Measurements from ENCODE around the gene ARID4B.

Gene ARID4B

DNA sequence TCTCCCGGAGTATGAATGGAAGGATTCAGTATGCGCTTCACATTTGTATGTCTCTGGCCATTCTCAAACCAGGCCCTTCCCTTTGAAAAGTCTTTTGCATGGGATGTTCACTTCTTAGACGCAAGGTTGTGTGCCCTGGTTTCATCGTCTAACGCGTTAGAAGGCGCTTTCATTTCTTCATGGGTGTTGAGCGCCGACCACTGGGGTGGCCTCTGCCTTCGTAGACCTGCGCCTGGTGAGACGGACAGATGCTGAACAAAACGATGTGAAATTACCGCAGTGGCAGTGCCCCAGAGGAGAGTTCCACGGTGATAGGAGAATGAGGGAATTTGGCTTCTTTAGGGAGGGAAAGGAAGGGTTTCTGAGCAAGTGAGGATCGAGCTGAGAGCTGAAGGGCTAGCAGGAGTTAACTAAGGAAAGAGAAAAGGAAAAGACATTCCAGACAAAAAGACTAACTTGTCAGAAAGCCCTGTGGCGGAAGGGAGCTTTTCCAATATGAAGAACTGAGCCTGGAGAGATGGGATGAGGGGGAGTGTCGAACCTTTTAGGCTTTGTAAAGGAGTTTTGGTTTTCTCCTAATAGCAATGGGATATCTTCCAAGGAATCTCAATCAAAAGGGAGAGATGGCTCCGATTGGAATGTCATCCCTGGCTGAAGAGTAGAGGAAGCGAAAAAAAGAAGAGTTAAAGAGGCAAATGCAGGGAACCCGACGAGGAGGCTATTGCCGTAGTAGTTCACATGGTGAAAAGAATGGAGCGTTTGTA lies 1.3 kb upstream of the ARID4B start:
- no peak overlapping the region for H2BK12ac ChIP-seq (ENCODE audit: low read length)
- H2BK120ac ChIP-seq (ENCODE audit: insufficient read depth, low read length, poor library complexity): peak overlapping the region; percentile 0
- peaks cover 23% of the 10 kb centered on the region for H3K79me1 ChIP-seq (ENCODE audit: low read length)
- no peaks in the 10 kb centered on the region for H3K4me1 ChIP-seq (ENCODE audit: control insufficient read depth in 1 of 2, insufficient read depth in 2 of 2, low read length in 2 of 2)
- H2AK5ac ChIP-seq (ENCODE audit: low read length): no peak overlapping the region
- H3K9me3 ChIP-seq (ENCODE audit: insufficient read depth, low read depth, low read length): no peaks in the 10 kb centered on the region
- WGBS (ENCODE audit: extremely low coverage, insufficient coverage, insufficient read length): no CpG with 5 or more reads among the region's 24 CpGs
- H3K9ac ChIP-seq (ENCODE audit: low read length): peak overlapping the region; percentile 91
- peak overlapping the region; percentile 95 for H3K27ac ChIP-seq (ENCODE audit: low read depth, low read length)
- H3K18ac ChIP-seq (ENCODE audit: low read length): peak overlapping the region; percentile 1
- peak overlapping the region; percentile 74 for H2AFZ ChIP-seq (ENCODE audit: insufficient read depth, low read length, poor library complexity)
- H3K4me3 ChIP-seq (ENCODE audit: low read depth, low read length): peak overlapping the region; percentile 84
- H3K14ac ChIP-seq (ENCODE audit: low read length): peak overlapping the region; percentile 7
- H4K8ac ChIP-seq (ENCODE audit: low read depth, low read length): peak overlapping the region; percentile 59
- H2BK5ac ChIP-seq (ENCODE audit: low read depth, low read length, poor library complexity): peak overlapping the region; percentile 5
- peak overlapping the region; percentile 97 for H3K4me2 ChIP-seq (ENCODE audit: low read length)
- peak overlapping the region; percentile 44 for H4K91ac ChIP-seq (ENCODE audit: low read depth, low read length)
- peaks cover 0 to 2% of the 10 kb centered on the region in 2 experiments for H3K36me3 ChIP-seq (ENCODE audit: control insufficient read depth in 1 of 2, insufficient read depth in 2 of 2, low read length in 2 of 2)
- H3K79me2 ChIP-seq (ENCODE audit: control insufficient read depth, insufficient read depth, low read length, poor library complexity): peaks cover 22% of the 10 kb centered on the region
- peak overlapping the region; percentile 26 for H3K4ac ChIP-seq (ENCODE audit: low read depth, low read length)
- peak overlapping the region; percentile 67 for H3K23ac ChIP-seq (ENCODE audit: low read length)
- peak overlapping the region; percentile 25 for H4K12ac ChIP-seq (ENCODE audit: low read depth, low read length)
- H3K27me3 ChIP-seq (ENCODE audit: insufficient read depth, low read length): no peaks in the 10 kb centered on the region
- peak in 1 of 2 donors; percentile 52 for DNase-seq

DNA sequence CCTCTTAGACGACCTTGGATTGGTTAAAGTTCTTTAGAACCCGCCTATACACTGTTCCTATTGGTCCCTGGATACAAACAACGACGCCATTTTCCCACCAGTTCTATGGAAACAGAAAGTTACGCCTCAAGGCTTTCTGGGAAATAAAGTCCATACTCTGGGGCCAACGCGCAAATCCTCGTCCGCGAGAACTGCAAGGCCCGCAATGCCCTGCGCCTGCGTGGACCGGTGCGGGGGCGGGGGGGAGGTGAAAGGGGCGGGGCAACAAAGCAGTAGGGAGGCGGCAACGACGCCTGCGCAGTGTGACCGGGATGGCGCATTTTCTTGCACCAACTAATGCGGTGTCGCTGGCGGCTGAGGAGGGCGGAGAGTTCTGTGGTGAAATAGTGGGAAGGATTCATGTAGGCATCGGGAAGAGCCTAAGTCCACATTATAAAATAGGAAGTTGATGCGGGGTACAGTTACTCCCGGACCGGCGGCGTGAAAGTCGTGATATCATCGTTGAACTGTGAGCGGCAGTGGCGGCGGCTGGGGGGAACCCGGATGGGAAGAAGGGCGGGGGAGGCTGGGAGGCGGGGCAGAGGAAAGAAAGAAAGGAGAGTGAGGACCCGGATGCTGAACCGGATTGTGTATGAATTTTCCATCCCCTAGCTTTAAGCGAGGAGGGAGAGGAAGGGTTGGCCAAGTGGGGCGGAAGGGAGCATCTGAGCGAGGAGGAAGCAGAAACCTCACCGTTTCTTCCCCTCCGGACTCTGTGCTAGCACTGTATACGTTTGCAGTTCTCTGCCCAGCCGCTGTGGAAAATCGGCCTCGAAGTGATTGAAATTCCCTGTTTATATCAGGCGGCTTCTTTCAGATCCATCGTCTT lies 526 bp upstream of the ARID4B start, which contains the start of gene GGPS1:
Gene GGPS1 (plus strand): TSS at position 300 of the 868 bp plus-strand sequence. CDS start 6,695 bp downstream, outside the sequence.
- Histone ChIP-seq H3K4me2 (ENCODE audit: low read length) (peak within 1 kb of the TSS; percentile 97), H4K12ac (ENCODE audit: low read depth, low read length) (peak within 1 kb of the TSS; percentile 71), H4K8ac (ENCODE audit: low read depth, low read length) (peak within 1 kb of the TSS; percentile 93), H3K9me3 (ENCODE audit: insufficient read depth, low read depth, low read length) (no peaks in the 10 kb centered on the region), H2BK5ac (ENCODE audit: low read depth, low read length, poor library complexity) (peak within 1 kb of the TSS; percentile 80), H4K91ac (ENCODE audit: low read depth, low read length) (peak within 1 kb of the TSS; percentile 76), H3K4ac (ENCODE audit: low read depth, low read length) (peak within 1 kb of the TSS; percentile 98), H3K14ac (ENCODE audit: low read length) (peak within 1 kb of the TSS; percentile 96), H3K27ac (ENCODE audit: low read depth, low read length) (peak within 1 kb of the TSS; percentile 95), H3K27me3 (ENCODE audit: insufficient read depth, low read length) (no peaks in the 10 kb centered on the region), H3K79me1 (ENCODE audit: low read length) (peaks cover 23% of the 10 kb centered on the region), H3K23ac (ENCODE audit: low read length) (peak within 1 kb of the TSS; percentile 67), H3K36me3 (ENCODE audit: control insufficient read depth in 1 of 2, insufficient read depth in 2 of 2, low read length in 2 of 2) (peaks cover 0 to 2% of the 10 kb centered on the region in 2 experiments), H2BK120ac (ENCODE audit: insufficient read depth, low read length, poor library complexity) (peak within 1 kb of the TSS; percentile 85), H3K9ac (ENCODE audit: low read length) (peak within 1 kb of the TSS; percentile 91), H3K18ac (ENCODE audit: low read length) (peak within 1 kb of the TSS; percentile 97), H3K79me2 (ENCODE audit: control insufficient read depth, insufficient read depth, low read length, poor library complexity) (peaks cover 26% of the 10 kb centered on the region), H3K4me1 (ENCODE audit: control insufficient read depth in 1 of 2, insufficient read depth in 2 of 2, low read length in 2 of 2) (no peaks in the 10 kb centered on the region), H2BK12ac (ENCODE audit: low read length) (no peak within 1 kb of the TSS), H3K4me3 (ENCODE audit: low read depth, low read length) (peak within 1 kb of the TSS; percentile 95), H2AK5ac (ENCODE audit: low read length) (peak within 1 kb of the TSS; percentile 71), H2AFZ (ENCODE audit: insufficient read depth, low read length, poor library complexity) (peak within 1 kb of the TSS; percentile 74)
- whole genome bisulfite sequencing (ENCODE audit: extremely low coverage, insufficient coverage, insufficient read length): no CpG with 5 or more reads among the region's 54 CpGs
- DNase-seq: peak; percentile 97 to 100

DNA sequence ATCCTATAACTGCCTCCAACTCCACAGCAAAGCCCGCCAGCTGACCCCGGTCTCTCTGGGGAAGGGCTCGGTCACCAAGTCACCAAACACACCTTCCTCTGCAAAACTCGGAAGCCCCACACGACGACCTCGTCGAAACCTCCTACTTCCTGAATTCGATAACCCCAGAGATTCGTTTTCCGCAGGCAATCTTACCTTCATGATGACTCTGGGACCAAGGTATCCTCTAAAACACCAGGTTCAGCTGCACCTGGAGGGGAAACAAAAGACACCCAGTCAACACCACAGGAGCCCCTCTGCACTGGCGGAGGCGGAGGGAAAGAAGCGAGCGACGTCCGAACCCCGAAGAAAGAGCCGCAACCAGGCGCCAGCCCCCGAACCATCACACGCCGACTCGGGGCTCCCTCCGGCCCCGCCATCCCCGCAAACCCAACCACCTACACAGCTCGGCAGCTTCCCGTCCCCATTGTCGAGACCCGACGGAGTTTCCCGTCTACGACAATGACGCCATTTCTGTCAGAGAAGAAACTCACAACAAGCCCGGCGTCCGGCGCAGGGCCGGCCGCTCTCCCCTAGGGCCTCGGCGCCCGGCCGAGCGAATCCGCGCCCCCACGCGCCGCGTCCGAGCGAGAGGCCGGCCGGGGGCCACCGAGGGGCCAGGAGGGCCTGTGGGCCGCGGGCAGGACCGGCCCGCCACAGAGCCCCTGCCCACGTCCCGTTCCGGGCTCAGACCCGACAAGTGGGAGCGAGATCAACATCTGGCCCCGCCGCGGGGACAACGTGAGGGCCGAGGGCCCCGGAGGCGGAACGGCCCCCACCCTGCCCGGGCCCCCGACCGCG lies 1.0 kb downstream of the ARID4B start:
- no peaks in the 10 kb centered on the region for H3K4me1 ChIP-seq (ENCODE audit: control insufficient read depth in 1 of 2, insufficient read depth in 2 of 2, low read length in 2 of 2)
- H3K9ac ChIP-seq (ENCODE audit: low read length): peak overlapping the region; percentile 63
- H3K79me2 ChIP-seq (ENCODE audit: control insufficient read depth, insufficient read depth, low read length, poor library complexity): peaks cover 32% of the 10 kb centered on the region
- H2AK5ac ChIP-seq (ENCODE audit: low read length): peak overlapping the region; percentile 8
- peak overlapping the region; percentile 96 for H3K14ac ChIP-seq (ENCODE audit: low read length)
- peak overlapping the region; percentile 98 for H3K4ac ChIP-seq (ENCODE audit: low read depth, low read length)
- H3K79me1 ChIP-seq (ENCODE audit: low read length): peaks cover 23% of the 10 kb centered on the region
- H3K4me3 ChIP-seq (ENCODE audit: low read depth, low read length): peak overlapping the region; percentile 95
- H2BK5ac ChIP-seq (ENCODE audit: low read depth, low read length, poor library complexity): peak overlapping the region; percentile 80
- H3K9me3 ChIP-seq (ENCODE audit: insufficient read depth, low read depth, low read length): no peaks in the 10 kb centered on the region
- peak overlapping the region; percentile 33 for H2AFZ ChIP-seq (ENCODE audit: insufficient read depth, low read length, poor library complexity)
- peak overlapping the region; percentile 85 for H3K27ac ChIP-seq (ENCODE audit: low read depth, low read length)
- H3K4me2 ChIP-seq (ENCODE audit: low read length): peak overlapping the region; percentile 72
- no peaks in the 10 kb centered on the region for H3K27me3 ChIP-seq (ENCODE audit: insufficient read depth, low read length)
- no peak overlapping the region for H3K23ac ChIP-seq (ENCODE audit: low read length)
- H2BK120ac ChIP-seq (ENCODE audit: insufficient read depth, low read length, poor library complexity): peak overlapping the region; percentile 85
- DNase-seq: peak; percentile 16 to 56
- H4K12ac ChIP-seq (ENCODE audit: low read depth, low read length): peak overlapping the region; percentile 71
- peaks cover 0 to 2% of the 10 kb centered on the region in 2 experiments for H3K36me3 ChIP-seq (ENCODE audit: control insufficient read depth in 1 of 2, insufficient read depth in 2 of 2, low read length in 2 of 2)
- peak overlapping the region; percentile 76 for H4K91ac ChIP-seq (ENCODE audit: low read depth, low read length)
- peak overlapping the region; percentile 93 for H4K8ac ChIP-seq (ENCODE audit: low read depth, low read length)
- peak overlapping the region; percentile 97 for H3K18ac ChIP-seq (ENCODE audit: low read length)
- WGBS (ENCODE audit: extremely low coverage, insufficient coverage, insufficient read length): no CpG with 5 or more reads among the region's 78 CpGs
- H2BK12ac ChIP-seq (ENCODE audit: low read length): no peak overlapping the region

DNA sequence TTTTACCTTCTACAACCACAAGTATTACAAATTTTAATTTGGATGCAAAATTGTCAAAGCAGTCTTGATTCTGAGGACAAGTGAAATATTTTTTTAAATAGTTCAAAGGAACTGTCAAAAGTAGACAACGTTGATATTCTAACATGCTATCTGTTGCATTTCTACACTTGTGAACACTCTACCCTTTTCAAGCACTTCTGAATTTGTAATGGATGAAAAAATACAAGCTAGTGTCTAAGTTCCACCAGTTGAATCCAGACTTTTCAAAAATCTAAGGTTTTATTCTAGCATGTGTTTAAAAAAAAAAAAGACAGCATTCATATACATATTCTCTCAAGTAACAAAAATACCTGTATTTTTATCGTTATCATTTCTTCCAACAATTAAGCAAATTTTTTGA lies 2.1 kb downstream of the ARID4B start:
- Histone ChIP-seq H2BK12ac (ENCODE audit: low read length) (no peak overlapping the region), H3K4me1 (ENCODE audit: control insufficient read depth in 1 of 2, insufficient read depth in 2 of 2, low read length in 2 of 2) (no peaks in the 10 kb centered on the region), H4K8ac (ENCODE audit: low read depth, low read length) (no peak overlapping the region), H3K23ac (ENCODE audit: low read length) (no peak overlapping the region), H4K12ac (ENCODE audit: low read depth, low read length) (no peak overlapping the region), H3K4ac (ENCODE audit: low read depth, low read length) (peak overlapping the region; percentile 56), H3K9ac (ENCODE audit: low read length) (no peak overlapping the region), H2BK5ac (ENCODE audit: low read depth, low read length, poor library complexity) (no peak overlapping the region), H3K27ac (ENCODE audit: low read depth, low read length) (no peak overlapping the region), H3K14ac (ENCODE audit: low read length) (no peak overlapping the region), H3K18ac (ENCODE audit: low read length) (no peak overlapping the region), H3K79me2 (ENCODE audit: control insufficient read depth, insufficient read depth, low read length, poor library complexity) (peaks cover 32% of the 10 kb centered on the region), H2AK5ac (ENCODE audit: low read length) (no peak overlapping the region), H3K4me3 (ENCODE audit: low read depth, low read length) (no peak overlapping the region), H3K9me3 (ENCODE audit: insufficient read depth, low read depth, low read length) (no peaks in the 10 kb centered on the region), H3K4me2 (ENCODE audit: low read length) (peak overlapping the region; percentile 8), H2AFZ (ENCODE audit: insufficient read depth, low read length, poor library complexity) (no peak overlapping the region), H3K79me1 (ENCODE audit: low read length) (peaks cover 23% of the 10 kb centered on the region), H3K27me3 (ENCODE audit: insufficient read depth, low read length) (no peaks in the 10 kb centered on the region), H4K91ac (ENCODE audit: low read depth, low read length) (no peak overlapping the region), H2BK120ac (ENCODE audit: insufficient read depth, low read length, poor library complexity) (no peak overlapping the region), H3K36me3 (ENCODE audit: control insufficient read depth in 1 of 2, insufficient read depth in 2 of 2, low read length in 2 of 2) (peaks cover 0 to 2% of the 10 kb centered on the region in 2 experiments)
- no peak for DNase-seq
- no CpG with 5 or more reads among the region's 2 CpGs for WGBS (ENCODE audit: extremely low coverage, insufficient coverage, insufficient read length)

Data from trophoblast cell (in vitro differentiated cells and primary cell).